ENCODE data around the gene POTEF. TPM values are rescaled to one million over a fixed set of nuclear protein-coding genes. Genes with fewer than 3 reads are reported as not detected.
"Not testable (repeated sequence)": the region's sequence is repeated elsewhere in the genome, so short reads cannot be mapped to it uniquely, and the experiment has no call there.

The POTEF gene
- total RNA-seq, 4 donors from 2014 or later: not detected

DNA sequence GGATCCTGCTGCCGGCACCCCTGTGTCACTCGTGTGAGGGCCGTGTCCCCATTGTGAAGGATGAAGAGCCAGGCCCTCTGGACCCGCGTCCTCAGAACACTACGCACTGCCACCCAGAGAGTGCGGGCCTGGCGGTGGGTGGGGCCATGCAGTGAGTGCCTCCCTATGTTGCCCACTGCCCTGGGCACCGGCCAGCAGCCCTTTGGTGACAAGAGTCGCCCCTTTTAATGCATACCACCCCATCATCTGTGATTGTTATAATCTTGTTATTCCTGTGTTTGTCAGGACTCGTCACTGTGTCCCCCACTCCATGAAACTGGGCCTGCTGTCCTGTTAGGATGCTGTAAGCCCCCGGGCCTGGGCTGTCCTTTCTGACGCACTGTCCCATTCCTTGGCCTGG lies 9.3 kb upstream of the POTEF start:
- not testable (repeated sequence) for H3K4me3 ChIP-seq; H3K27ac ChIP-seq; H3K27me3 ChIP-seq; H3K4me1 ChIP-seq; DNase-seq (ENCODE audit: low spot score in 2 of 2); H3K9me3 ChIP-seq; H3K36me3 ChIP-seq
- 100% methylated on average over 1 of the region's 13 CpGs; no CpG with 5 or more reads in 1 of the 2 donors for WGBS, 2 donors

GRCh38 chr2:130137118-130137517 lies 8.1 kb upstream of the POTEF start:
- H3K9me3 ChIP-seq; H3K4me1 ChIP-seq; H3K36me3 ChIP-seq; H3K4me3 ChIP-seq; H3K27ac ChIP-seq; H3K27me3 ChIP-seq; DNase-seq (ENCODE audit: low spot score in 2 of 2): not testable (repeated sequence)
- WGBS, 2 donors: 75 to 78% methylated on average over 2 of the region's 5 CpGs

DNA sequence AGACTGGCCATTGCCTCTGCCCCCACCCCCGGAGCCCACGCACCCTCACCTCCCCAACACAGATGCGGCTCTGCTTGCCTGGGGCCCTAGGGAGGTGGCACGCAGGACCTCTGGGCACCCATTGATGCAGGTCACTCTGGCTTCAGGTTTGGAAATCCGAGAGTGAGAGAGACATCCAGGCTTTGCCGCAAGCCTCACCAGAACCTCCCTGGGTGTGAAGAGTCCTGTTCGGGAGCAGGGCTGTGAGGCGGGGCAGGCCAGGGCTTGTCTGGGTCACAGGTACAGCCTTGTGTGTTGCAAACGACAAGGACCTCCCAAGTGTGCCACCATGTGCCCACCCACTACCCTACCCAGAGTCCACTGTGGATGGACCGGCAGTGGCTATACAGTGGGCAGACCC lies 7.5 kb upstream of the POTEF start:
- not testable (repeated sequence) for DNase-seq (ENCODE audit: low spot score in 2 of 2); H3K27me3 ChIP-seq; H3K4me3 ChIP-seq; H3K9me3 ChIP-seq; H3K36me3 ChIP-seq; H3K4me1 ChIP-seq; H3K27ac ChIP-seq
- WGBS, 2 donors: 85 to 87% methylated on average over 3 to 4 of the region's 10 CpGs

DNA sequence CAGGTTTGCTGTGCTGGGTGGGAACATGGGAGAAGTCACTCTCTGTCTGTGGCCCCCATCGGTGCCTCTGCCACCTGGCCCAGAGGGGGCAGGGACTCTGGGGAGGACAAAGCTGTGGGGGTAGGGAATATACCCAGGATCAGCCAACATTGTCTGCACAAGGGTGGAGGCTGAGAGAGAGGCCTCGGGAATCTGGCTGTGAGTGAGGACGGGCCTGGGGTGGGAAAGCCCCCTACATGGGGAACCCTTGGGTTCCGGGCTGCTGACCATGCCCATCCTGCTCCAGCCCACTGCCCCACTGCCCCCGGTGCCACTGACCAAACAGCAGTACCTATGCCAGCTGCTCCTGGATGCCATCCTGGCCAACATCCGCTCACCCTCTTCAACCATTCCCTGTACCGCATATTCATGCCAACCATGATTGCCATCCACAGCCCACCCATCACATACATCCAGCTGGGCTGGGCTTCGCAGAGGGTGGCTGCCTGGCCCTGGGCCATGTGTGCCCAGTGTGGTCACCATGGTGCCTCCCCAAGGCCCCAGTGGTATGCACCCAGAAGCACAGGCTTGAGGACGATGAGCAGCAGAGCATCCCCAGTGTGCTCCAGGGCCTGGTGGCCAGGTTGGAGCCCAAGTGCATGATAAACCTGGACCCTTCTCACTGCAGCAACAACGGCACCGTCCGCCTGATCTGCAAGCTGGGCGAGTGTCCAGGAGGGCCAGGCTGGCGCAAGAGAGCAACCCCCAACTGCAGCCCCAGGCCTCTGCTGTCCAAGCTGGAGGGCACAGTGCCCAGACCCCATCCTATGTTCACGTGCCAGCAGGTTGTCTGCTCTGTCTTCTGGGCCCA lies 6.9 kb upstream of the POTEF start:
- H3K27me3 ChIP-seq: no peaks in the 10 kb centered on the region
- 97% methylated on average over 7 to 8 of the region's 15 CpGs for WGBS, 2 donors
- no peak overlapping the region for H3K4me3 ChIP-seq
- no peak for DNase-seq (ENCODE audit: low spot score in 2 of 2)
- H3K27ac ChIP-seq: no peak overlapping the region
- H3K9me3 ChIP-seq: no peaks in the 10 kb centered on the region
- no peak for TF ChIP-seq CTCF (IDR thresholded peaks at IDR 0.05)
- no peak for TF ChIP-seq POLR2A (IDR thresholded peaks at IDR 0.05)
- TF ChIP-seq EP300 (IDR thresholded peaks at IDR 0.05): no peak
- H3K4me1 ChIP-seq: no peaks in the 10 kb centered on the region
- no peaks in the 10 kb centered on the region for H3K36me3 ChIP-seq

DNA sequence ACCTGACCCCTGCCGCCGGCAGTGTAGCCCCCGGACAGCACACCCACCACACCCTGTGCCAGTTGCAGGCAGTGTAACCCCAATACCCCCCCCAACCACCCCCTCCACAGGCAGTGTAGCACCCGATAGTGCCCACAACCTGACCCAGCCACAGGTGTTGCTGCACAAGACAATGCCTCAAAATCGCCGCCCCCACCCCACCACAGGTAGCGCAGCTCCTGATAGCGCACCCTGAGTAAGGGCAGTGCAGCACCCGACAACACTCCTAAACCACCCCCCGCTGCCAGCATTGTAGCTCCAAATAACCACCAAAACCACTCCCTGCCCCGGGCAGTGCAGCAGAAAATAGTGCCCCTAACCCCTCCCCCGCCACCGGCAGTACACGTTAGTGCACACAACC lies 558 bp downstream of the POTEF start:
- not testable (repeated sequence) for DNase-seq (ENCODE audit: low spot score in 2 of 2); H3K9me3 ChIP-seq; H3K36me3 ChIP-seq; H3K4me3 ChIP-seq; H3K27me3 ChIP-seq; H3K27ac ChIP-seq; H3K4me1 ChIP-seq
- WGBS, 2 donors: 86 to 94% methylated on average over 6 to 9 of the region's 14 CpGs

GRCh38 chr2:130127726-130128125 lies 1.3 kb downstream of the POTEF start:
- not testable (repeated sequence) for H3K27ac ChIP-seq; H3K27me3 ChIP-seq; H3K9me3 ChIP-seq; H3K36me3 ChIP-seq; H3K4me1 ChIP-seq; H3K4me3 ChIP-seq; DNase-seq (ENCODE audit: low spot score in 2 of 2)
- no CpG with 5 or more reads among the region's 9 CpGs for WGBS, 2 donors

- DNase-seq (ENCODE audit: low spot score in 2 of 2); H3K4me3 ChIP-seq; H3K9me3 ChIP-seq; H3K36me3 ChIP-seq; H3K27ac ChIP-seq; H3K4me1 ChIP-seq; H3K27me3 ChIP-seq: not testable (repeated sequence)
- 95% methylated on average over 30 to 41 of the region's 45 CpGs for WGBS, 2 donors
Measured at GRCh38 chr2:130120924-130121323, 8.1 kb downstream of the POTEF start.

- not testable (repeated sequence) for H3K4me3 ChIP-seq; H3K27ac ChIP-seq; H3K9me3 ChIP-seq; DNase-seq (ENCODE audit: low spot score in 2 of 2); H3K4me1 ChIP-seq; H3K27me3 ChIP-seq; H3K36me3 ChIP-seq
- WGBS, 2 donors: 54 to 58% methylated on average over 6 of the region's 8 CpGs
Measured at GRCh38 chr2:130102597-130103363, 26.2 kb downstream of the POTEF start.

GRCh38 chr2:130062645-130063044 lies 66.4 kb downstream of the POTEF start:
- H3K27me3 ChIP-seq; H3K9me3 ChIP-seq; H3K27ac ChIP-seq; H3K4me3 ChIP-seq; DNase-seq (ENCODE audit: low spot score in 2 of 2); H3K36me3 ChIP-seq; H3K4me1 ChIP-seq: not testable (repeated sequence)
- no CpG with 5 or more reads among the region's 5 CpGs for WGBS, 2 donors

GRCh38 chr2:130059982-130060381 lies 69.0 kb downstream of the POTEF start:
- not testable (repeated sequence) for H3K4me1 ChIP-seq; H3K36me3 ChIP-seq; DNase-seq (ENCODE audit: low spot score in 2 of 2); H3K27me3 ChIP-seq; H3K27ac ChIP-seq; H3K9me3 ChIP-seq; H3K4me3 ChIP-seq
- WGBS, 2 donors: no CpG with 5 or more reads among the region's 10 CpGs

- H3K27ac ChIP-seq; H3K4me1 ChIP-seq; H3K4me3 ChIP-seq; DNase-seq (ENCODE audit: low spot score in 2 of 2); H3K27me3 ChIP-seq; H3K9me3 ChIP-seq; H3K36me3 ChIP-seq: not testable (repeated sequence)
- 47 to 51% methylated on average over 4 to 5 of the region's 7 CpGs for WGBS, 2 donors
Measured at GRCh38 chr2:130056336-130056735, 72.7 kb downstream of the POTEF start.

DNA sequence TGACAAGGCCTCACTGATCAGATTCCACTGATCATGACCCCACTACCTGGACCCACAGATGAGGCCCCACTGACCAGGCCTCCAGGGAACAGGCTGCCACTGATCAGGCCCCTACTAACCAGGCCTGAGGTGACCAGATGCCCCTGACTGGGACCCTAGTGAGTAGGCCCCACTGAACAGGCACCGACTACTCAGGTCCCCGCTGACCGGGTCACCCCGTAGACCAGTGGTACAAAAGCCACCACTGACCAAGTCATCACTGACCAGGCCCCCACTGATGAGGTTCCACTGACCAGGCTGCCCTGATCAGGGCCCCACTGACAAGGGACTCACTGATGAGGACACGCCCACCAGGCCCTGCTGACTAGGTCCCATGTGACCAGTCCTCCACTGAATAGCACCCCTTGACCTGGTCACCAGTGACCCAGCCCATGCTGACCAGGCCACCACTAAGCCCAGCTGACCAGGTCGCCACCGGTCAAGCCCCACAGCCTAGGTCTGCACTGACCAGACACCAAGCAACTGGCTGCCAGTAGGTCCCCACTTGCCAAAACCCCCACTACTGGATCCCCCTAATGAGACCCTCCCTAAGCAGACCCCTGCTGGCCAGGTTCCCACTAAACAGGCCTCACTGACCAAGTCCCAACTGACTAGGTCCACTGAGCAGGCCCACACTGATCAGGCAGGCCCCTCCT lies 75.7 kb downstream of the POTEF start:
- 96 to 100% methylated on average over 3 to 4 of the region's 7 CpGs for WGBS, 2 donors
- not testable (repeated sequence) for H3K9me3 ChIP-seq

More for the DNA sequence above, 75.7 kb downstream of the POTEF start:
- not testable (repeated sequence) for H3K27me3 ChIP-seq; H3K36me3 ChIP-seq; H3K27ac ChIP-seq; H3K4me1 ChIP-seq; DNase-seq (ENCODE audit: low spot score in 2 of 2); H3K4me3 ChIP-seq
